Measurements from ENCODE around the gene ZNF771. TPM values are rescaled to one million over a fixed set of nuclear protein-coding genes. Genes with fewer than 3 reads are reported as not detected.

Gene ZNF771
- total RNA-seq, 2 experiments from 2014 or later, result 0.80 to 1.2 TPM

DNA sequence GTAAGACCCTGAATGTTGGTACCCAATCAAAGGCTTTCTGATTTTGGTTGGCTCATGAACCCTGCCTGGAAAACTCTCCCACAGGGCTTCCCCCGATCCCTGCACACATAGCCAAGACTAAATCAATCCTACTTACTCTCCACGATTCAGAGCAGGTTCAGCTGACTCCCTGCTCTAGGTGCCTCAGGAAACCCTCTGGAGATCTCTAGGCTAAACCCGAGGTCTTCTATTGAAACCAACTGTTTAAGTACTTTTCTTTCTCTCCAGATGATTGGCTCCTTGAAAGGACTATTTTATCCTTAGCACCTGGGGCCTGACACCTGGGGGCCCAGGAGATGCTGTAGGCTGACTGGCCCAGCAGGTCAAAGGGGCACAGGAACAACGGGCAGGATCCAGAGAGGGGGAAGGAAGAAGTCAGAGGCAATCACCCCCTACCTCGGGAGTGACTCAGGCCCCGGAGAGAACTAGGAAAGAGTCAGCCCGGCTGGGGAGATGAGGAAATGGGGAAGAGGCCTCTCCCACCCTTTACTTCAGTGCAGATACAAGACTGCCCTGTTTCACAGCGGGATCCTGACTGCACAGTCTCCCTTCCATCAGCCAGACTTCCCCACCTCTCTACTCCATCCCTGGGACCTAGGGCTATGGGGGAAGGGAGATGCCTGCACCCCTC is 39.1 kb upstream of the ZNF771 start:
- intact Hi-C loops (cut with DNase I, micrococcal nuclease), result no loop called here
- ChIA-PET CTCF (interaction anchor here (0.6 to 2.6 kb wide), 4 partner anchors 15 to 615 kb away, joined by 3 to 14 read pairs (median 3); no protein-coding TSS in a partner anchor), POLR2A (interaction anchor here (0.8 to 6.0 kb wide), 6 partner anchors 9 to 189 kb away, joined by 4 to 153 read pairs (median 10); partner anchors contain the start of genes SEPTIN1 and ZNF771)
- peaks cover 37% of the 10 kb centered on the region for H3K36me3 Mint-ChIP-seq (ENCODE audit: low read depth)
- peak in 2 of 14 experiments; percentile 50 to 58 for DNase-seq
- TF ChIP-seq, protein P1, sequence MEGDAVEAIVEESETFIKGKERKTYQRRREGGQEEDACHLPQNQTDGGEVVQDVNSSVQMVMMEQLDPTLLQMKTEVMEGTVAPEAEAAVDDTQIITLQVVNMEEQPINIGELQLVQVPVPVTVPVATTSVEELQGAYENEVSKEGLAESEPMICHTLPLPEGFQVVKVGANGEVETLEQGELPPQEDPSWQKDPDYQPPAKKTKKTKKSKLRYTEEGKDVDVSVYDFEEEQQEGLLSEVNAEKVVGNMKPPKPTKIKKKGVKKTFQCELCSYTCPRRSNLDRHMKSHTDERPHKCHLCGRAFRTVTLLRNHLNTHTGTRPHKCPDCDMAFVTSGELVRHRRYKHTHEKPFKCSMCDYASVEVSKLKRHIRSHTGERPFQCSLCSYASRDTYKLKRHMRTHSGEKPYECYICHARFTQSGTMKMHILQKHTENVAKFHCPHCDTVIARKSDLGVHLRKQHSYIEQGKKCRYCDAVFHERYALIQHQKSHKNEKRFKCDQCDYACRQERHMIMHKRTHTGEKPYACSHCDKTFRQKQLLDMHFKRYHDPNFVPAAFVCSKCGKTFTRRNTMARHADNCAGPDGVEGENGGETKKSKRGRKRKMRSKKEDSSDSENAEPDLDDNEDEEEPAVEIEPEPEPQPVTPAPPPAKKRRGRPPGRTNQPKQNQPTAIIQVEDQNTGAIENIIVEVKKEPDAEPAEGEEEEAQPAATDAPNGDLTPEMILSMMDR (IDR thresholded peaks at IDR 0.05), result no peak
- H3K27ac ChIP-seq (ENCODE audit: low read depth in 1 of 2, low read length in 2 of 2), result peak overlapping the region; percentile 13 to 37
- H3K4me3 ChIP-seq (ENCODE audit: low read length), result peak overlapping the region; percentile 77
- peaks cover 22% of the 10 kb centered on the region for H3K36me3 ChIP-seq (ENCODE audit: insufficient read depth, low read length)
- H3K9me3 ChIP-seq (ENCODE audit: control insufficient read depth in 1 of 2, insufficient read depth in 1 of 2, low read length in 2 of 2), result no peaks in the 10 kb centered on the region
- H3K27me3 Mint-ChIP-seq, result no peaks in the 10 kb centered on the region
- no peak for ATAC-seq (ENCODE audit: poor library complexity)
- peaks cover 50% of the 10 kb centered on the region for H3K4me1 ChIP-seq (ENCODE audit: insufficient read depth, low read length)
- peaks cover 56% of the 10 kb centered on the region for H3K4me1 Mint-ChIP-seq (ENCODE audit: low read depth)
- peak overlapping the region; percentile 93 for H3K4me3 Mint-ChIP-seq
- no peaks in the 10 kb centered on the region for H3K27me3 ChIP-seq (ENCODE audit: control insufficient read depth in 1 of 2, insufficient read depth in 2 of 2, low read length in 2 of 2)
- H3K9me3 Mint-ChIP-seq, result no peaks in the 10 kb centered on the region
- peak overlapping the region; percentile 82 for H3K27ac Mint-ChIP-seq

DNA sequence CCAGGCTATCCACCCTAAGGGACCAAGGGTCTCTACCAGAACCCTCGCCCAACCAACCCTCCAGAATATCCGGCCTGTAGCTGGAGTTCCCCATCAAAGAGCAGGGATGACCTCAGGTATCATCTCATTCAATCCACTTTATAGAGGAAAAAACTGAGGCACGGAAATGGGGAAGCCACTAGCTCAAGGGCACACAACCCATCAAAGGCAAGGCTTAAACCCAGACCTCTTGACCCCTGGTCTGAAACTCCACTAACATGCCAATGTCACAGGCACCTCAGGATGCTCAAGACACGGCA is 38.7 kb upstream of the ZNF771 start:
- peak overlapping the region; percentile 93 for H3K4me3 Mint-ChIP-seq
- ChIA-PET POLR2A (interaction anchor here (0.8 to 6.0 kb wide), 6 partner anchors 10 to 188 kb away, joined by 4 to 153 read pairs (median 10); partner anchors contain the start of genes SEPTIN1 and ZNF771), CTCF (interaction anchor here (0.9 to 2.6 kb wide), 4 partner anchors 12 to 40 kb away, joined by 3 to 14 read pairs (median 4); no protein-coding TSS in a partner anchor)
- H3K27me3 Mint-ChIP-seq, result no peaks in the 10 kb centered on the region
- Histone ChIP-seq H3K27me3 (ENCODE audit: control insufficient read depth in 1 of 2, insufficient read depth in 2 of 2, low read length in 2 of 2) (no peaks in the 10 kb centered on the region), H3K9me3 (ENCODE audit: control insufficient read depth in 1 of 2, insufficient read depth in 1 of 2, low read length in 2 of 2) (no peaks in the 10 kb centered on the region), H3K4me3 (ENCODE audit: low read length) (peak overlapping the region; percentile 77), H3K36me3 (ENCODE audit: insufficient read depth, low read length) (peaks cover 21% of the 10 kb centered on the region), H3K4me1 (ENCODE audit: insufficient read depth, low read length) (peaks cover 50% of the 10 kb centered on the region), H3K27ac (ENCODE audit: low read depth in 1 of 2, low read length in 2 of 2) (peak overlapping the region; percentile 13 to 61)
- DNase-seq (no peak), ATAC-seq (ENCODE audit: poor library complexity) (no peak)
- TF ChIP-seq, protein P1 (IDR thresholded peaks at IDR 0.05), result no peak
- no peaks in the 10 kb centered on the region for H3K9me3 Mint-ChIP-seq
- intact Hi-C loops (cut with DNase I, micrococcal nuclease), result no loop called here
- peaks cover 56% of the 10 kb centered on the region for H3K4me1 Mint-ChIP-seq (ENCODE audit: low read depth)
- peaks cover 32% of the 10 kb centered on the region for H3K36me3 Mint-ChIP-seq (ENCODE audit: low read depth)
- H3K27ac Mint-ChIP-seq, result peak overlapping the region; percentile 82

DNA sequence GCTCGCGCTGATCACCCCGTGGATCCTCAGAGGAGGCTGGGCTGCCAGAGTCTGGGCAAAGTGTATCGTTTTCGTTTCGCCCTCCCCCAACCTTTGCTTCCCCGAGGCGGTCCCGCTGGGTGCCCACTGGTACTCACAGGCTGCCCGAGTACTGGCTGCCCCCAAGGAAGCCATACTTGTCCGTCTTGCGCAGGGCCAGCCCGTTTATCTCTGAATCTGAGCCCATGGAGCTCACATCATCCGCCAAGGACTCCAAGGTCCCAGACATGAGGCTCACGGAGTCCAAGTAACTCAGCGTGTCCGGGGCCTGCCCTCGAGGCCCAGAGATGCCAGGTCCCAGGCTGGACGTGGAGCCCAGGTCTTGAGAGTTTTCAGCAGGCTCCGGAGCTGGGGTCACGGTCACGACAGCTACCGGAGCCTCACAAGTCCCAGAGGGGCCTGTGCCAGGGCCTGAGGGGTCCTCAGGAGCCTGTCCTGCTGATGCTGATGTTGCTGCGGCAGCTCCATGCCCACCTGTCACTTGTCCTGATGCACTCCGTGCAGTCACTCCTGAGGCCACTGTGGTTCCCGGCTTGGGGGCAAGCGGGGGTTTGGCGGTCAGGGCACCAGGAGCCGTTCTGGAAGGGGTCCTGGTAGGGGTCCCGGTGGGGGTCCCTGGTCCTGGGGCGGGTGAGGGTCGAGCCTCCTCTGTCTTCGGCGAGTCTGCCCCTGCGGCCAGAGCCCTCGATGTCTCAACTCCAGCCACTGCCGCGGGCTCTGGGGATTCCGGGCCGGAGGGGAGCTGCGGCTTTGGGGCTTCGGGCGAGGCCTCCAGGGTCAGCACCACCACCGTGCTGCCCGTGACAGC is 38.1 kb upstream of the ZNF771 start:
- TF ChIP-seq, protein P1 (IDR thresholded peaks at IDR 0.05), result no peak
- H3K9me3 ChIP-seq (ENCODE audit: control insufficient read depth in 1 of 2, insufficient read depth in 1 of 2, low read length in 2 of 2), result no peaks in the 10 kb centered on the region
- ChIA-PET CTCF (interaction anchor here (0.9 to 2.6 kb wide), 4 partner anchors 12 to 41 kb away, joined by 3 to 14 read pairs (median 4); no protein-coding TSS in a partner anchor), POLR2A (interaction anchor here (0.8 to 6.0 kb wide), 7 partner anchors 10 to 289 kb away, joined by 4 to 153 read pairs (median 11); partner anchors contain the start of genes FBRS, SEPTIN1 and ZNF771)
- H3K27ac ChIP-seq (ENCODE audit: low read depth in 1 of 2, low read length in 2 of 2), result peak overlapping the region; percentile 46 to 61
- peaks cover 29% of the 10 kb centered on the region for H3K36me3 Mint-ChIP-seq (ENCODE audit: low read depth)
- H3K4me3 ChIP-seq (ENCODE audit: low read length), result peak overlapping the region; percentile 77
- no peak for ATAC-seq (ENCODE audit: poor library complexity)
- no peaks in the 10 kb centered on the region for H3K27me3 ChIP-seq (ENCODE audit: control insufficient read depth in 1 of 2, insufficient read depth in 2 of 2, low read length in 2 of 2)
- H3K4me1 ChIP-seq (ENCODE audit: insufficient read depth, low read length), result peaks cover 50% of the 10 kb centered on the region
- peak overlapping the region; percentile 93 for H3K4me3 Mint-ChIP-seq
- peak overlapping the region; percentile 82 for H3K27ac Mint-ChIP-seq
- H3K36me3 ChIP-seq (ENCODE audit: insufficient read depth, low read length), result peaks cover 20% of the 10 kb centered on the region
- H3K27me3 Mint-ChIP-seq, result no peaks in the 10 kb centered on the region
- intact Hi-C loops (cut with DNase I, micrococcal nuclease), result no loop called here
- no peaks in the 10 kb centered on the region for H3K9me3 Mint-ChIP-seq
- DNase-seq, result peak in 5 of 14 experiments; percentile 15 to 55 (median 23)
- peaks cover 56% of the 10 kb centered on the region for H3K4me1 Mint-ChIP-seq (ENCODE audit: low read depth)
